Fibroblast of lung (primary cell): Measurements from ENCODE around the gene PRPSAP1. TPM values are rescaled to one million over a fixed set of nuclear protein-coding genes. Genes with fewer than 3 reads are reported as not detected.
A peak's percentile ranks its signal among the peaks of the same experiment; 100 is the strongest.
"Not testable (repeated sequence)": the region's sequence is repeated elsewhere in the genome, so short reads cannot be mapped to it uniquely, and the experiment has no call there.

Source experiments
- DNase-seq, 2 donors: peaks; one replicate each; pipeline versions ENCODE4 v3.0.0 to v3.0.0-alpha.2; 2010; ENCODE audit warnings: low read depth in 2 of 2
- H2AFZ ChIP-seq: 2 replicates; pipeline ENCODE4 v1.5.1; 2012; ENCODE audit warnings: low read length, control low read depth, inconsistent platforms
- H3K27ac ChIP-seq: 2 replicates; pipeline ENCODE4 v1.5.1; 2011; ENCODE audit warnings: low read length, control low read depth; ENCODE audit not compliant: insufficient read depth
- H3K27me3 ChIP-seq: 2 replicates; pipeline ENCODE4 v1.5.1; 2011; ENCODE audit warnings: mild to moderate bottlenecking, low read length; ENCODE audit not compliant: control insufficient read depth, insufficient read depth
- H3K36me3 ChIP-seq: 2 replicates; pipeline ENCODE4 v1.5.1; 2011; ENCODE audit warnings: low read length; ENCODE audit not compliant: control insufficient read depth, insufficient read depth
- H3K4me1 ChIP-seq: 2 replicates; pipeline ENCODE4 v1.5.1; 2011; ENCODE audit warnings: low read length; ENCODE audit not compliant: control insufficient read depth, insufficient read depth; ENCODE audit errors: extremely low read depth
- H3K4me2 ChIP-seq: 2 replicates; pipeline ENCODE4 v1.5.1; 2011; ENCODE audit warnings: low read length, control low read depth; ENCODE audit not compliant: insufficient read depth; ENCODE audit errors: extremely low read depth
- H3K4me3 ChIP-seq, 4 experiments: fragments of 200-600 bp in 1 of 4; sonication (generic) in 1 of 4; replicated peaks in 1 of 4; 2 replicates each; pipeline ENCODE4 v1.5.1; 2011 to 2016; ENCODE audit warnings: low read length in 4 of 4, low read depth in 3 of 4, mild to moderate bottlenecking in 3 of 4, control low read depth in 2 of 4, inconsistent platforms in 1 of 4, mixed read lengths in 1 of 4; ENCODE audit not compliant: insufficient read depth in 1 of 4; ENCODE audit errors: control extremely low read depth in 1 of 4
- H3K79me2 ChIP-seq: 2 replicates; pipeline ENCODE4 v1.5.1; 2012; ENCODE audit warnings: mild to moderate bottlenecking, low read length, inconsistent platforms; ENCODE audit not compliant: control insufficient read depth, insufficient read depth
- H3K9ac ChIP-seq: 2 replicates; pipeline ENCODE4 v1.5.1; 2011; ENCODE audit warnings: mild to moderate bottlenecking, low read length, control low read depth; ENCODE audit not compliant: insufficient read depth
- H3K9me3 ChIP-seq: 2 replicates; pipeline ENCODE4 v1.5.1; 2012; ENCODE audit warnings: low read depth, low read length; ENCODE audit not compliant: control insufficient read depth, insufficient read depth
- H4K20me1 ChIP-seq: 2 replicates; pipeline ENCODE4 v1.5.1; 2011; ENCODE audit warnings: low read length; ENCODE audit not compliant: control insufficient read depth, insufficient read depth; ENCODE audit errors: extremely low read depth
- CTCF ChIP-seq, 2 donors: IDR thresholded peaks in 1 of 2; conservative IDR thresholded peaks in 1 of 2; 1 replicate in 1 of 2; 2 replicates in 1 of 2; pipeline ENCODE4 v1.5.1; 2011 to 2012; ENCODE audit warnings: low read length in 2 of 2, control low read depth in 1 of 2, inconsistent platforms in 1 of 2, low read depth in 1 of 2, mild to moderate bottlenecking in 1 of 2
- EZH2 ChIP-seq: IDR thresholded peaks from 2 replicates; pipeline ENCODE4 v1.5.1; 2012; ENCODE audit warnings: low read length, control low read depth, mild to moderate bottlenecking; ENCODE audit errors: missing control alignments
- polyA plus RNA-seq, 2 donors: library from polyadenylated mRNA; depleted of rRNA in 1 of 2; stranded (reverse) in 1 of 2; unstranded in 1 of 2; fragments of >200 nt; gene quantifications; 2 replicates each; pipeline ENCODE4 v1.2.1, GENCODE V29; 2011 to 2012; ENCODE audit warnings: missing spikeins in 1 of 2
- total RNA-seq: library from RNA; depleted of rRNA; stranded (reverse); fragments of >200 nt; gene quantifications from 2 replicates; pipeline ENCODE4 v1.2.1, GENCODE V29; 2014

The PRPSAP1 gene
- total and polyA plus RNA-seq, 2 donors (not counting 1 experiment from before 2014, with no cell fraction given): 32.7 to 56.9 TPM

- H3K9me3 ChIP-seq: no peaks in the 10 kb centered on the region
- peaks cover 2% of the 10 kb centered on the region for H3K36me3 ChIP-seq
- peak overlapping the region in 2 of 4 experiments; percentile 17 to 26 for H3K4me3 ChIP-seq
- DNase-seq: no peak
- H3K27ac ChIP-seq: no peak overlapping the region
- H4K20me1 ChIP-seq: no peaks in the 10 kb centered on the region
- H3K4me2 ChIP-seq: no peak overlapping the region
- no peaks in the 10 kb centered on the region for H3K4me1 ChIP-seq
- H3K27me3 ChIP-seq: no peaks in the 10 kb centered on the region
- no peak overlapping the region for H2AFZ ChIP-seq
- TF ChIP-seq EZH2 (no peak), CTCF (conservative IDR thresholded peaks at IDR 0.05 in 1 of 2, IDR thresholded peaks at IDR 0.05 in 1 of 2; ENCODE audit: low read depth in 1 of 2, low read length in 2 of 2) (no peak)
- H3K9ac ChIP-seq: no peak overlapping the region
- peaks cover 12% of the 10 kb centered on the region for H3K79me2 ChIP-seq
These were observed 2.1 kb downstream of the PRPSAP1 start for GRCh38 chr17:76351526-76352071.

GRCh38 chr17:76350463-76350862 is 3.3 kb downstream of the PRPSAP1 start:
- no peak for TF ChIP-seq CTCF (conservative IDR thresholded peaks at IDR 0.05 in 1 of 2, IDR thresholded peaks at IDR 0.05 in 1 of 2; ENCODE audit: low read depth in 1 of 2, low read length in 2 of 2)
- TF ChIP-seq EZH2: no peak
- Histone ChIP-seq H4K20me1 (no peaks in the 10 kb centered on the region), H3K36me3 (peaks cover 2% of the 10 kb centered on the region), H3K4me3 (no peak overlapping the region), H3K27me3 (no peaks in the 10 kb centered on the region), H3K4me2 (no peak overlapping the region), H3K79me2 (peaks cover 12% of the 10 kb centered on the region), H3K9me3 (no peaks in the 10 kb centered on the region), H3K27ac (no peak overlapping the region), H3K4me1 (no peaks in the 10 kb centered on the region), H3K9ac (no peak overlapping the region), H2AFZ (no peak overlapping the region)
- DNase-seq: no peak

GRCh38 chr17:76346936-76347335 is 6.8 kb downstream of the PRPSAP1 start:
- H3K4me1 ChIP-seq, H4K20me1 ChIP-seq, H3K4me3 ChIP-seq, H3K36me3 ChIP-seq, H3K79me2 ChIP-seq, H3K9ac ChIP-seq, H3K27ac ChIP-seq, H3K9me3 ChIP-seq, H2AFZ ChIP-seq, DNase-seq, H3K27me3 ChIP-seq, H3K4me2 ChIP-seq: not testable (repeated sequence)
